Sigmoid colon (tissue), 3 donors: ENCODE measurements around the gene UNC79.

Experiments
- POLR2A ChIP-seq, 2 donors: fragments of 450-650 bp; IDR thresholded peaks; one replicate each; pipeline ENCODE4 v1.6.1; 2016; ENCODE audit warnings: antibody characterized with exemption in 2 of 2, mild to moderate bottlenecking in 2 of 2, moderate library complexity in 2 of 2
- TF ChIP-seq, protein P1 (sequence below), 4 experiments: fragments of 450-650 bp in 3 of 4; fragments of 200-600 bp in 1 of 4; IDR thresholded peaks; one replicate each; pipeline ENCODE4 v1.5.1; 2016 to 2019; ENCODE audit warnings: antibody characterized with exemption in 4 of 4, mild to moderate bottlenecking in 3 of 4, moderate library complexity in 2 of 4

DNA sequence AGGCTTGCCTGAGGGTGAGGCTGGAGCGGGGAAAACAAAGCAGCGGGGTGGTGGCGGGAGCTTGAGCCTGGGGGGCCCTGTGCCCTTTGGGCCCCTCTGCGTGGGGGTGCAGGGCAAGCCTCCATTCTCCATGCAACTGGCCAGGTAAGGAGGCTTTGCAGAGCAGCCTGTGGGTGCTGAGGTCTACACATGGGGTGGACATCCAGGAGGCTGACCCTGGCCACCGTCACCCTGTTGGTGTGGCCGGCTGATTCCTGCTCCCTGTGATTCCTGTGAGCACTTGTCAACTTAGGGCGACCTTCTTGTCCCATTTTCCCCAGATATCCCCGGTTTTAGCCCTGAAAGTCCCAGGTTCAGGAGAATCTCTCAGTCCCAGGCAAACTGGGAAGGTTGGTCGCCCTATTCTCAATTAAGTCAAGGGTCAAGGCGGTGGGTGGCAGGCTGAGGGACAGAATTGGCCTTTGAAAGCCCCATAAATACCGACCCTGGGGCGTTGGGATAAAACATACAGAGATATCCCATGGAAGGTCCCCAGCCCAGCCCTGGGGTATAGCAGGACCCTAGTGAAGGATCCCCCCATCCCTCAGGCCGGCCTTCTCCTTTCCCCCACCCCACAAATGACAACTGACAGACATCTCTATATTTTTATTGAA, 287.1 kb downstream of the UNC79 start:
- no peak for TF ChIP-seq POLR2A (IDR thresholded peaks at IDR 0.05)
- TF ChIP-seq, protein P1, sequence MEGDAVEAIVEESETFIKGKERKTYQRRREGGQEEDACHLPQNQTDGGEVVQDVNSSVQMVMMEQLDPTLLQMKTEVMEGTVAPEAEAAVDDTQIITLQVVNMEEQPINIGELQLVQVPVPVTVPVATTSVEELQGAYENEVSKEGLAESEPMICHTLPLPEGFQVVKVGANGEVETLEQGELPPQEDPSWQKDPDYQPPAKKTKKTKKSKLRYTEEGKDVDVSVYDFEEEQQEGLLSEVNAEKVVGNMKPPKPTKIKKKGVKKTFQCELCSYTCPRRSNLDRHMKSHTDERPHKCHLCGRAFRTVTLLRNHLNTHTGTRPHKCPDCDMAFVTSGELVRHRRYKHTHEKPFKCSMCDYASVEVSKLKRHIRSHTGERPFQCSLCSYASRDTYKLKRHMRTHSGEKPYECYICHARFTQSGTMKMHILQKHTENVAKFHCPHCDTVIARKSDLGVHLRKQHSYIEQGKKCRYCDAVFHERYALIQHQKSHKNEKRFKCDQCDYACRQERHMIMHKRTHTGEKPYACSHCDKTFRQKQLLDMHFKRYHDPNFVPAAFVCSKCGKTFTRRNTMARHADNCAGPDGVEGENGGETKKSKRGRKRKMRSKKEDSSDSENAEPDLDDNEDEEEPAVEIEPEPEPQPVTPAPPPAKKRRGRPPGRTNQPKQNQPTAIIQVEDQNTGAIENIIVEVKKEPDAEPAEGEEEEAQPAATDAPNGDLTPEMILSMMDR (IDR thresholded peaks at IDR 0.05), result no peak
